WTC11 (cell line): Measurements from ENCODE around the gene SKAP1. TPM values are rescaled to one million over a fixed set of nuclear protein-coding genes. Genes with fewer than 3 reads are reported as not detected.
A peak's percentile ranks its signal among the peaks of the same experiment; 100 is the strongest.

ENCODE experiments used
- ATAC-seq: fragments of 200-7000 bp; cut with Tn5 transposase; 2 replicates; pipeline ENCODE4 v1.10.0; 2021; ENCODE audit warnings: mild to moderate bottlenecking, moderate library complexity
- CTCF ChIA-PET: fragments of 300-600 bp; sonication (Branson Sonifier 250); formaldehyde crosslinking; loops from one replicate; lab custom pipeline; 2021; ENCODE audit warnings: antibody characterized with exemption; lab: Charles Lee
- POLR2A ChIA-PET: fragments of 350-600 bp; sonication (Branson Sonifier 250); formaldehyde crosslinking; loops from one replicate; lab custom pipeline; 2021; ENCODE audit warnings: antibody characterized with exemption; lab: Charles Lee
- DNase-seq: peaks from one replicate; pipeline ENCODE4 v3.0.0; 2021; ENCODE audit warnings: low spot score
- H3K27ac Mint-ChIP-seq: 2 replicates; pipeline ENCODE4 v1.8.0; 2021; ENCODE audit warnings: mixed read lengths
- H3K27me3 Mint-ChIP-seq: 2 replicates; pipeline ENCODE4 v1.8.0; 2021; ENCODE audit warnings: low read depth, mild to moderate bottlenecking, moderate library complexity, mixed read lengths
- H3K36me3 Mint-ChIP-seq: 2 replicates; pipeline ENCODE4 v1.8.0; 2021; ENCODE audit warnings: mixed read lengths
- H3K4me1 Mint-ChIP-seq: 2 replicates; pipeline ENCODE4 v1.8.0; 2022; ENCODE audit warnings: mixed read lengths
- H3K4me3 Mint-ChIP-seq: 2 replicates; pipeline ENCODE4 v1.8.0; 2021; ENCODE audit warnings: mild to moderate bottlenecking, moderate library complexity, mixed read lengths
- H3K9me3 Mint-ChIP-seq: 2 replicates; pipeline ENCODE4 v1.8.0; 2021; ENCODE audit warnings: mixed read lengths
- CBFB ChIP-seq: sonication (generic); formaldehyde crosslinking; IDR thresholded peaks from 2 replicates; pipeline ENCODE4 v1.8.1; 2022; ENCODE audit warnings: mild to moderate bottlenecking, low read depth, missing genetic modification reagents
- FOXK1 ChIP-seq: sonication (generic); formaldehyde crosslinking; IDR thresholded peaks from 2 replicates; pipeline ENCODE4 v1.8.0; 2022; ENCODE audit warnings: mild to moderate bottlenecking, moderate library complexity, missing genetic modification reagents
- FOXP4 ChIP-seq: sonication (generic); formaldehyde crosslinking; IDR thresholded peaks from 2 replicates; pipeline ENCODE4 v1.8.0; 2022; ENCODE audit warnings: mild to moderate bottlenecking, missing genetic modification reagents
- GABPB1 ChIP-seq: sonication (generic); formaldehyde crosslinking; IDR thresholded peaks from 2 replicates; pipeline ENCODE4 v1.8.1; 2023; ENCODE audit warnings: mild to moderate bottlenecking, missing genetic modification reagents
- HMGA2 ChIP-seq: fragments of 250-450 bp; sonication (Bioruptor Pico); IDR thresholded peaks from 2 replicates; pipeline ENCODE4 v1.4.0; 2021; ENCODE audit warnings: mild to moderate bottlenecking, moderate library complexity
- MXD4 ChIP-seq: fragments of 250-450 bp; sonication (Bioruptor Pico); IDR thresholded peaks from 2 replicates; pipeline ENCODE4 v1.8.0; 2021; ENCODE audit warnings: mild to moderate bottlenecking, moderate library complexity, borderline replicate concordance
- MYBL2 ChIP-seq: sonication (generic); formaldehyde crosslinking; IDR thresholded peaks from 2 replicates; pipeline ENCODE4 v1.8.1; 2023; ENCODE audit warnings: mild to moderate bottlenecking, moderate library complexity, missing genetic modification reagents
- NR1H2 ChIP-seq: sonication (generic); formaldehyde crosslinking; IDR thresholded peaks from 2 replicates; pipeline ENCODE4 v1.9.0; 2021; ENCODE audit warnings: mild to moderate bottlenecking, moderate library complexity, missing genetic modification reagents
- PREB ChIP-seq: sonication (generic); formaldehyde crosslinking; IDR thresholded peaks from 2 replicates; pipeline ENCODE4 v1.8.1; 2022; ENCODE audit warnings: mild to moderate bottlenecking, missing genetic modification reagents, moderate library complexity, borderline replicate concordance
- SMAD3 ChIP-seq: sonication (generic); formaldehyde crosslinking; IDR thresholded peaks from 2 replicates; pipeline ENCODE4 v1.8.0; 2022; ENCODE audit warnings: missing genetic modification reagents, mild to moderate bottlenecking, borderline replicate concordance
- ZNF425 ChIP-seq: fragments of 250-450 bp; sonication (Bioruptor Pico); conservative IDR thresholded peaks from 2 replicates; pipeline ENCODE4 v1.9.0; 2021; ENCODE audit warnings: mild to moderate bottlenecking
- ZNF512 ChIP-seq: sonication (generic); formaldehyde crosslinking; IDR thresholded peaks from 2 replicates; pipeline ENCODE4 v1.8.1; 2022; ENCODE audit warnings: missing genetic modification reagents, borderline replicate concordance
- total RNA-seq: library from RNA; stranded (reverse); gene quantifications from 3 replicates; pipeline ENCODE4 v1.2.3, GENCODE V29; 2021
- TF ChIP-seq, protein P1 (sequence below): sonication (generic); formaldehyde crosslinking; IDR thresholded peaks from 2 replicates; pipeline ENCODE4 v1.8.1; 2022; ENCODE audit warnings: low read depth, mild to moderate bottlenecking, moderate library complexity, missing genetic modification reagents, borderline replicate concordance
- TF ChIP-seq, protein P2 (sequence below): sonication (generic); formaldehyde crosslinking; conservative IDR thresholded peaks from 2 replicates; pipeline ENCODE4 v1.8.1; 2023; ENCODE audit warnings: mild to moderate bottlenecking, low read depth, missing genetic modification reagents, moderate library complexity
- TF ChIP-seq, protein P3 (sequence below): fragments of 250-450 bp; sonication (Bioruptor Pico); IDR thresholded peaks from 2 replicates; pipeline ENCODE4 v1.9.0; 2021; ENCODE audit warnings: mild to moderate bottlenecking
- TF ChIP-seq, protein P4 (sequence below): fragments of 200-600 bp; IDR thresholded peaks from 2 replicates; pipeline ENCODE4 v1.8.0; 2022; ENCODE audit warnings: antibody characterized with exemption

The SKAP1 gene
- total RNA-seq, 1 experiment from 2014 or later, result not detected

GRCh38 chr17:48127371-48128051 lies 302.5 kb downstream of the SKAP1 start:
- Mint-ChIP-seq H3K27ac (no peak overlapping the region), H3K4me3 (no peak overlapping the region), H3K9me3 (no peaks in the 10 kb centered on the region), H3K27me3 (no peaks in the 10 kb centered on the region), H3K4me1 (peaks cover 6% of the 10 kb centered on the region), H3K36me3 (peaks cover 6% of the 10 kb centered on the region)
- TF ChIP-seq PREB (CRISPR knock-in tag) (no peak), FOXP4 (CRISPR knock-in tag) (no peak), ZNF512 (CRISPR knock-in tag) (no peak), HMGA2 (CRISPR knock-in tag) (no peak), MYBL2 (CRISPR knock-in tag) (no peak), ZNF425 (CRISPR knock-in tag) (no peak), SMAD3 (CRISPR knock-in tag) (no peak), MXD4 (CRISPR knock-in tag) (no peak), FOXK1 (CRISPR knock-in tag) (no peak), CBFB (no peak), GABPB1 (CRISPR knock-in tag) (no peak)
- TF ChIP-seq, protein P1, sequence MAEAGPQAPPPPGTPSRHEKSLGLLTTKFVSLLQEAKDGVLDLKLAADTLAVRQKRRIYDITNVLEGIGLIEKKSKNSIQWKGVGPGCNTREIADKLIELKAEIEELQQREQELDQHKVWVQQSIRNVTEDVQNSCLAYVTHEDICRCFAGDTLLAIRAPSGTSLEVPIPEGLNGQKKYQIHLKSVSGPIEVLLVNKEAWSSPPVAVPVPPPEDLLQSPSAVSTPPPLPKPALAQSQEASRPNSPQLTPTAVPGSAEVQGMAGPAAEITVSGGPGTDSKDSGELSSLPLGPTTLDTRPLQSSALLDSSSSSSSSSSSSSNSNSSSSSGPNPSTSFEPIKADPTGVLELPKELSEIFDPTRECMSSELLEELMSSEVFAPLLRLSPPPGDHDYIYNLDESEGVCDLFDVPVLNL (CRISPR knock-in tag), result no peak
- CTCF ChIA-PET, result interaction anchor here (0.8 to 2.2 kb wide), 3 partner anchors 62 to 102 kb away, joined by 4 to 7 read pairs (median 6); no protein-coding TSS in a partner anchor
- ATAC-seq, result no peak
- POLR2A ChIA-PET, result no interaction called here
- no peak for DNase-seq

DNA sequence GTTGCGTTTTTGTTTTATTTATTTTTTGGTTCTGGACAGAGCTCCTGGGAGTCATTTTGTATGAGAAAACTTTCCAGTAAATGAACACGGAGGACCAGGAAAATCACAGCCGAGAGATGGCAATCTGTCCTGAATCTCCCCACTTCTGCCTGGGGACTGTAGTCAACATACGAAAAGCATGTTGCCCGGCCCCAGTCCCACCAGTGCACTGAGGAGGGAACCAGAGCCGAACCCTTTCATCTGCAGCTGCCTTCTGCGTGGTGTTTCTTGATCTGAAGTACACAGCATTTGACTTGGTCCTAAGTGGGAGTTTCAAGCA lies 303.5 kb downstream of the SKAP1 start:
- 0 out of 2 replicates have a peak overlapping the region, but pooled peaks have one; percentile 19 for H3K27ac Mint-ChIP-seq
- CTCF ChIA-PET, result interaction anchor here (1.3 to 2.2 kb wide), 3 partner anchors 46 to 101 kb away, joined by 5 to 7 read pairs (median 6); no protein-coding TSS in a partner anchor
- TF ChIP-seq, protein P2, sequence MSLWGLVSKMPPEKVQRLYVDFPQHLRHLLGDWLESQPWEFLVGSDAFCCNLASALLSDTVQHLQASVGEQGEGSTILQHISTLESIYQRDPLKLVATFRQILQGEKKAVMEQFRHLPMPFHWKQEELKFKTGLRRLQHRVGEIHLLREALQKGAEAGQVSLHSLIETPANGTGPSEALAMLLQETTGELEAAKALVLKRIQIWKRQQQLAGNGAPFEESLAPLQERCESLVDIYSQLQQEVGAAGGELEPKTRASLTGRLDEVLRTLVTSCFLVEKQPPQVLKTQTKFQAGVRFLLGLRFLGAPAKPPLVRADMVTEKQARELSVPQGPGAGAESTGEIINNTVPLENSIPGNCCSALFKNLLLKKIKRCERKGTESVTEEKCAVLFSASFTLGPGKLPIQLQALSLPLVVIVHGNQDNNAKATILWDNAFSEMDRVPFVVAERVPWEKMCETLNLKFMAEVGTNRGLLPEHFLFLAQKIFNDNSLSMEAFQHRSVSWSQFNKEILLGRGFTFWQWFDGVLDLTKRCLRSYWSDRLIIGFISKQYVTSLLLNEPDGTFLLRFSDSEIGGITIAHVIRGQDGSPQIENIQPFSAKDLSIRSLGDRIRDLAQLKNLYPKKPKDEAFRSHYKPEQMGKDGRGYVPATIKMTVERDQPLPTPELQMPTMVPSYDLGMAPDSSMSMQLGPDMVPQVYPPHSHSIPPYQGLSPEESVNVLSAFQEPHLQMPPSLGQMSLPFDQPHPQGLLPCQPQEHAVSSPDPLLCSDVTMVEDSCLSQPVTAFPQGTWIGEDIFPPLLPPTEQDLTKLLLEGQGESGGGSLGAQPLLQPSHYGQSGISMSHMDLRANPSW (CRISPR knock-in tag), result no peak
- TF ChIP-seq, protein P3, sequence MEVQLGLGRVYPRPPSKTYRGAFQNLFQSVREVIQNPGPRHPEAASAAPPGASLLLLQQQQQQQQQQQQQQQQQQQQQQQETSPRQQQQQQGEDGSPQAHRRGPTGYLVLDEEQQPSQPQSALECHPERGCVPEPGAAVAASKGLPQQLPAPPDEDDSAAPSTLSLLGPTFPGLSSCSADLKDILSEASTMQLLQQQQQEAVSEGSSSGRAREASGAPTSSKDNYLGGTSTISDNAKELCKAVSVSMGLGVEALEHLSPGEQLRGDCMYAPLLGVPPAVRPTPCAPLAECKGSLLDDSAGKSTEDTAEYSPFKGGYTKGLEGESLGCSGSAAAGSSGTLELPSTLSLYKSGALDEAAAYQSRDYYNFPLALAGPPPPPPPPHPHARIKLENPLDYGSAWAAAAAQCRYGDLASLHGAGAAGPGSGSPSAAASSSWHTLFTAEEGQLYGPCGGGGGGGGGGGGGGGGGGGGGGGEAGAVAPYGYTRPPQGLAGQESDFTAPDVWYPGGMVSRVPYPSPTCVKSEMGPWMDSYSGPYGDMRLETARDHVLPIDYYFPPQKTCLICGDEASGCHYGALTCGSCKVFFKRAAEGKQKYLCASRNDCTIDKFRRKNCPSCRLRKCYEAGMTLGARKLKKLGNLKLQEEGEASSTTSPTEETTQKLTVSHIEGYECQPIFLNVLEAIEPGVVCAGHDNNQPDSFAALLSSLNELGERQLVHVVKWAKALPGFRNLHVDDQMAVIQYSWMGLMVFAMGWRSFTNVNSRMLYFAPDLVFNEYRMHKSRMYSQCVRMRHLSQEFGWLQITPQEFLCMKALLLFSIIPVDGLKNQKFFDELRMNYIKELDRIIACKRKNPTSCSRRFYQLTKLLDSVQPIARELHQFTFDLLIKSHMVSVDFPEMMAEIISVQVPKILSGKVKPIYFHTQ (CRISPR knock-in tag), result no peak
- TF ChIP-seq, protein P4, sequence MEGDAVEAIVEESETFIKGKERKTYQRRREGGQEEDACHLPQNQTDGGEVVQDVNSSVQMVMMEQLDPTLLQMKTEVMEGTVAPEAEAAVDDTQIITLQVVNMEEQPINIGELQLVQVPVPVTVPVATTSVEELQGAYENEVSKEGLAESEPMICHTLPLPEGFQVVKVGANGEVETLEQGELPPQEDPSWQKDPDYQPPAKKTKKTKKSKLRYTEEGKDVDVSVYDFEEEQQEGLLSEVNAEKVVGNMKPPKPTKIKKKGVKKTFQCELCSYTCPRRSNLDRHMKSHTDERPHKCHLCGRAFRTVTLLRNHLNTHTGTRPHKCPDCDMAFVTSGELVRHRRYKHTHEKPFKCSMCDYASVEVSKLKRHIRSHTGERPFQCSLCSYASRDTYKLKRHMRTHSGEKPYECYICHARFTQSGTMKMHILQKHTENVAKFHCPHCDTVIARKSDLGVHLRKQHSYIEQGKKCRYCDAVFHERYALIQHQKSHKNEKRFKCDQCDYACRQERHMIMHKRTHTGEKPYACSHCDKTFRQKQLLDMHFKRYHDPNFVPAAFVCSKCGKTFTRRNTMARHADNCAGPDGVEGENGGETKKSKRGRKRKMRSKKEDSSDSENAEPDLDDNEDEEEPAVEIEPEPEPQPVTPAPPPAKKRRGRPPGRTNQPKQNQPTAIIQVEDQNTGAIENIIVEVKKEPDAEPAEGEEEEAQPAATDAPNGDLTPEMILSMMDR, result no peak
- TF ChIP-seq CBFB, result no peak
- no peak for TF ChIP-seq NR1H2 (CRISPR knock-in tag)

More for the DNA sequence above, 303.5 kb downstream of the SKAP1 start:
- POLR2A ChIA-PET, result interaction anchor here (0.6 kb wide), 1 partner anchor 72 kb away, joined by 3 read pairs; no protein-coding TSS in a partner anchor
- Mint-ChIP-seq H3K27me3 (no peaks in the 10 kb centered on the region), H3K9me3 (no peaks in the 10 kb centered on the region), H3K4me1 (peaks cover 6% of the 10 kb centered on the region), H3K36me3 (peaks cover 13% of the 10 kb centered on the region), H3K4me3 (no peak overlapping the region)
- no peak for ATAC-seq
- DNase-seq, result no peak
